SH-SY5Y (cell line): Measurements from ENCODE around the gene ZNF280D.

Experiments
- GATA2 ChIP-seq: IDR thresholded peaks from 2 replicates; pipeline ENCODE4 v1.6.1; 2011; ENCODE audit warnings: mild to moderate bottlenecking, low read depth, low read length
- GATA3 ChIP-seq: IDR thresholded peaks from 2 replicates; pipeline ENCODE4 v1.6.1; 2011; ENCODE audit warnings: low read depth, mild to moderate bottlenecking, low read length, moderate library complexity

- no peak for TF ChIP-seq GATA3
- TF ChIP-seq GATA2: no peak
These were observed 49.0 kb upstream of the ZNF280D start for GRCh38 chr15:56782306-56782705.
